Muscle of leg (tissue), 11 donors: ENCODE data around the gene CHCHD6. TPM values are rescaled to one million over a fixed set of nuclear protein-coding genes. Genes with fewer than 3 reads are reported as not detected.

Source experiments
- DNase-seq: peaks from one replicate; pipeline ENCODE4 v3.0.0; 2013
- H3K27ac ChIP-seq: one replicate; pipeline ENCODE4 v1.5.1; 2013; ENCODE audit warnings: mild to moderate bottlenecking, low read length, control low read depth
- H3K27me3 ChIP-seq: one replicate; pipeline ENCODE4 v1.6.1; 2013; ENCODE audit warnings: low read length; ENCODE audit not compliant: control insufficient read depth, insufficient read depth
- H3K36me3 ChIP-seq: one replicate; pipeline ENCODE4 v1.6.1; 2013; ENCODE audit warnings: low read length; ENCODE audit not compliant: control insufficient read depth, insufficient read depth
- H3K4me1 ChIP-seq: one replicate; pipeline ENCODE4 v1.6.1; 2013; ENCODE audit warnings: low read length; ENCODE audit not compliant: control insufficient read depth, insufficient read depth
- H3K4me3 ChIP-seq: one replicate; pipeline ENCODE4 v1.5.1; 2013; ENCODE audit warnings: low read length, control low read depth
- H3K9me3 ChIP-seq: replicated peaks from 2 replicates; pipeline ENCODE4 v1.6.1; 2013; ENCODE audit warnings: low read depth, low read length; ENCODE audit not compliant: control insufficient read depth
- WGBS: methylation state at CpG from one replicate; pipeline ENCODE4 v1.1.5; 2013; ENCODE audit warnings: missing lambda C conversion rate; ENCODE audit not compliant: insufficient coverage; 5-methylcytosine and 5-hydroxymethylcytosine counted together
- polyA plus RNA-seq, 8 donors: library from polyadenylated mRNA; unstranded; fragments of 120-200 nt; gene quantifications; one replicate each; pipeline versions ENCODE4 v1.2.1 to v1.2.3, GENCODE V29; 2013; ENCODE audit warnings: inconsistent platforms in 1 of 8, low replicate concordance in 1 of 8; ENCODE audit not compliant: insufficient read length in 8 of 8, insufficient read depth in 1 of 8
- total RNA-seq: library from RNA; stranded (reverse); fragments of 120-200 nt; gene quantifications from one replicate; pipeline ENCODE4 v1.2.4, GENCODE V29; 2013

The CHCHD6 gene
- total and polyA plus RNA-seq, 9 donors = 7.3 to 11.8 (median 8.7) TPM

DNA sequence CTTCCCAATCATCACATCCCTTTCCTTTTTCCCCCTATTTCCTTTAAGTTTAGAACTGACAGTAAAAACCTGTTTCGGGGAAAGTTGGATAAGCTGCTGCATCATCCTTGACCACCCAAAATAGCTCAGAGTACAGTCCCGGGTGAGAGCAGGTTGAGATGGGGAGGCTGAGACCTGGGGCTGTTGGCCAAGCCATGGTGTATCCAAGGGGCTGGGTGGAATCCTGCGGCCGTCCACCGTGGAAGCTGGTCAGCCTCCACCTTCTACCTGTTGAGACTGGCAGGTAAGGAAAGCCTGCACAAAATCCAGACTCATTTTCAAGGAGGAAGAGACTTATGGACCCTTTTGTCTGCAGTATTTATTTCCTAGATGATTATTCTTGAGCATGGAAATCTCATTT lies 150.6 kb downstream of the CHCHD6 start:
- H3K27me3 ChIP-seq = no peaks in the 10 kb centered on the region
- WGBS = no CpG with 5 or more reads among the region's 5 CpGs
- DNase-seq = no peak
- no peaks in the 10 kb centered on the region for H3K9me3 ChIP-seq
- H3K4me3 ChIP-seq = no peak overlapping the region
- H3K27ac ChIP-seq = no peak overlapping the region
- H3K4me1 ChIP-seq = peaks cover 12% of the 10 kb centered on the region
- H3K36me3 ChIP-seq = no peaks in the 10 kb centered on the region

GRCh38 chr3:126855374-126855773 lies 151.3 kb downstream of the CHCHD6 start:
- Histone ChIP-seq H3K27me3 (no peaks in the 10 kb centered on the region), H3K4me1 (peaks cover 5% of the 10 kb centered on the region), H3K27ac (no peak overlapping the region), H3K4me3 (no peak overlapping the region), H3K9me3 (no peaks in the 10 kb centered on the region), H3K36me3 (no peaks in the 10 kb centered on the region)
- no peak for DNase-seq
- 90% methylated on average over 4 of the region's 4 CpGs for WGBS

DNA sequence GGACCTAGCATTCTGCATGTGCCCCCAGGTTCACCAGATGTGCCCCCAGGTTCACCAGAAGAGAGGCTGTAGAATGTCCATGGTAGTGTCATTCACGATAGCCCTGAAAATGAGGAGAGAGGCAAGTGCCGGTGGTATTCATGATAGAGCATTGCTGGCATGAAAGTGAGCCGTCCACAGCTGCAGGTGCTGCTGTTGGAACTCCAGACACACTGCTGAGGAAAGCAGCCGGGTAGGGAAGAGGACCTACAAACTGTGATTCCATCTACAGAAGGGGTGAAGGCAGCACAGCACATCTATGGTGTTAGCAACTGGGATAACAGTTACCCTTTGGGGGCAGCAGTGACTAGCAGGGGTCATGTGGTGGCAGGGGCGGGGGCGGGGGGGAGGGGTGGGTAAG lies 153.9 kb downstream of the CHCHD6 start:
- H3K36me3 ChIP-seq = no peaks in the 10 kb centered on the region
- H3K4me3 ChIP-seq = no peak overlapping the region
- no peak for DNase-seq
- 74% methylated on average over 4 of the region's 6 CpGs for WGBS
- H3K27ac ChIP-seq = no peak overlapping the region
- no peaks in the 10 kb centered on the region for H3K27me3 ChIP-seq
- H3K4me1 ChIP-seq = no peaks in the 10 kb centered on the region
- H3K9me3 ChIP-seq = no peaks in the 10 kb centered on the region

GRCh38 chr3:126858401-126858800 lies 154.4 kb downstream of the CHCHD6 start:
- no peak overlapping the region for H3K4me3 ChIP-seq
- DNase-seq = no peak
- H3K27me3 ChIP-seq = no peaks in the 10 kb centered on the region
- 76% methylated on average over 8 of the region's 11 CpGs for WGBS
- no peaks in the 10 kb centered on the region for H3K9me3 ChIP-seq
- H3K36me3 ChIP-seq = no peaks in the 10 kb centered on the region
- H3K27ac ChIP-seq = no peak overlapping the region
- H3K4me1 ChIP-seq = no peaks in the 10 kb centered on the region

GRCh38 chr3:126858887-126859286 lies 154.8 kb downstream of the CHCHD6 start:
- H3K36me3 ChIP-seq = no peaks in the 10 kb centered on the region
- H3K27ac ChIP-seq = no peak overlapping the region
- 80% methylated on average over 10 of the region's 10 CpGs for WGBS
- no peaks in the 10 kb centered on the region for H3K9me3 ChIP-seq
- no peak for DNase-seq
- no peaks in the 10 kb centered on the region for H3K4me1 ChIP-seq
- H3K27me3 ChIP-seq = no peaks in the 10 kb centered on the region
- H3K4me3 ChIP-seq = no peak overlapping the region

DNA sequence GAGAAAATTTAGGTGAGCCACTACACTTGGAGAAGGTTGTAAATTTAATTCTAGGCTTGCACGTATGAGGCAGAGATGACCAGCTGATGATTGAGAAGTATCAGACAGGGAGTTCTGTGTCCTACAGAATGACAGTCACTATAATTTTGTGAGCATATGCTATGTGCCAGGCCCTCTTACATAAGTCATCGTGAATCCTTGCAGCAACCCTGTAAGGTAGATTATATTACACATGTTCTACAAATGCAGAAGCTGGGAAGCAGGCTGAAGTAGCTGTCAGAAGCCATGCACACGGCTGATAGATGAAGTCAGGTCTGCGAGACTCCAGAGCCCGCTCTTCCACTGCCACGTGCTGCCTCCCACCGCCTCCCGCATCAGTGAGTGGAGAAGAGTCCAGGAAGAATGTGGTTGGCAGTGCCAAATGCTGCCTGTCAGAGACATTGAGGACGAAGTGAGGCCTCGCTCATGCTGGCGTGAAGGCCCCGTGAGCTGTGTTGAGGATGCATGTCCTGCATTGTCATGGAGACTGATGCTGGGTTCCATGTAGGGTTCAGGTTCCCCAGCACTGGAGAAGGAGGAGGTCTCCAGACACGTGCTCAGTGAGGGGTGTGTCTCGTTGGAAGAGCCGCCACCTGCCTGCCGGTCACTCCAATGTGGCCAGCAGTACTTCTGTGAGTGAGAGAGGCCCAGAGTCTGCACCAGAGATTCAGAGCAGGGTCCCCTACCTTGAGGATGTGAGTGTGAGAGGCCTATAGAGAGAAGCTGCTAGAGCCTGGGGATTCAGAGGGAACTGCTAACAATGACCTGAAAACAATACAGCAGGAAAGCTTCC lies 155.6 kb downstream of the CHCHD6 start:
- H3K27me3 ChIP-seq = no peaks in the 10 kb centered on the region
- WGBS = 77% methylated on average over 15 of the region's 16 CpGs
- H3K36me3 ChIP-seq = no peaks in the 10 kb centered on the region
- no peak overlapping the region for H3K27ac ChIP-seq
- no peak for DNase-seq
- H3K4me1 ChIP-seq = no peaks in the 10 kb centered on the region
- H3K4me3 ChIP-seq = no peak overlapping the region
- H3K9me3 ChIP-seq = no peaks in the 10 kb centered on the region

- Histone ChIP-seq H3K36me3 (no peaks in the 10 kb centered on the region), H3K27ac (no peak overlapping the region)
- WGBS = 100% methylated on average over 1 of the region's 1 CpG
Measured at GRCh38 chr3:126865736-126866135, 161.7 kb downstream of the CHCHD6 start.

DNA sequence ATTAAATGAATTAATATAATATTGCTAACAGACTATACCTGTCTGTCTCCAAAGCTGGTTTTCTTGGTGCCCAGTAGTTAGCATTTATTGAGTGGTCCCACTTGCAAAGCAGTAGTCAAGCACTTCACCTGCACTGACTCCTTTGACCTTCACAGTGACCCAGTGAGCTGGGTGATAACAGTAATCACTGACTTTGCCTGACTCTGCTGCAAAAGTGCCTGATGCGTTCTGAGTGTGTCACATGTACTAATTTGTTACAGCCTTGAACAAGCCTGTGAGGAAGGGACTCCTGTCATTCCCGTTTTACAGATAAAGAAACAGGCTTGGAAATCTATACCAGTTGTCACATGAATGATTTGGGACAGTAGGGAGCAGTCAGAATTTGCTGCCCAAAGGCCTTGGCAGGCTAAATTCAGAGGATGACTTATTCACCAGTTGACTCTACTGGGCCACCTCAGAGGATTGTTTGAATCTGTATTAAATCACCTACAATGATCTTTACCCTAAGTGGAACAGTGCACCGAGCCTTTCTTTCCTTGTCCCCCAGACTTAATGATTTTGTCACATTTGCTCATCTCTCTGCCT lies 162.2 kb downstream of the CHCHD6 start:
- no peak overlapping the region for H3K27ac ChIP-seq
- no peak overlapping the region for H3K4me3 ChIP-seq
- H3K4me1 ChIP-seq = no peaks in the 10 kb centered on the region
- no peaks in the 10 kb centered on the region for H3K9me3 ChIP-seq
- no peak for DNase-seq
- no peaks in the 10 kb centered on the region for H3K36me3 ChIP-seq
- no peaks in the 10 kb centered on the region for H3K27me3 ChIP-seq
- WGBS = 90% methylated on average over 2 of the region's 3 CpGs

More at GRCh38 chr3:126865736-126866135, 161.7 kb downstream of the CHCHD6 start:
- Histone ChIP-seq H3K27me3 (no peaks in the 10 kb centered on the region), H3K9me3 (no peaks in the 10 kb centered on the region), H3K4me1 (no peaks in the 10 kb centered on the region), H3K4me3 (no peak overlapping the region)
- DNase-seq = no peak

GRCh38 chr3:126867190-126867862 lies 163.3 kb downstream of the CHCHD6 start:
- no peak overlapping the region for H3K27ac ChIP-seq
- no peak for DNase-seq
- H3K4me1 ChIP-seq = no peaks in the 10 kb centered on the region
- H3K4me3 ChIP-seq = no peak overlapping the region
- no peaks in the 10 kb centered on the region for H3K36me3 ChIP-seq
- WGBS = 67% methylated on average over 1 of the region's 4 CpGs
- H3K9me3 ChIP-seq = no peaks in the 10 kb centered on the region
- H3K27me3 ChIP-seq = no peaks in the 10 kb centered on the region

DNA sequence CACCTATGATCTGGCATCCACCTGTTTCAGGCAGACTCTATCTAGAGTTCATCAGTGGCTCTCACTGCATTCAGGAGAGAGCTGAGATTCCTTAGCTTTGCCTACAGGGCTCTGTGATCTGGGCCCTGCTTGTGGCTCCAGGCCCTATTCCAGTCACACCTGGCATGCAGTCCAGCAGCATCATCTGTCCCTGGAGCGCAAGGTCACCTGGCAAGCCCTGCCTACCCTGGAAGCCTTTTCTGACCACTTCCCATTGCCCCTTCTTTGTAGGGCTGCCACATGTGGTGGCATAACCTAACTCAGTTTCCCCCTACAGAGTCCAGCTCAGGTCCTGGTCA lies 163.8 kb downstream of the CHCHD6 start:
- Histone ChIP-seq H3K27me3 (no peaks in the 10 kb centered on the region), H3K4me1 (no peaks in the 10 kb centered on the region), H3K36me3 (no peaks in the 10 kb centered on the region), H3K4me3 (no peak overlapping the region), H3K27ac (no peak overlapping the region), H3K9me3 (no peaks in the 10 kb centered on the region)
- no peak for DNase-seq
- 100% methylated on average over 1 of the region's 1 CpG for WGBS
